NCI-H82 treated with DMSO at 0.1 percent for 48 hours (cell line): ENCODE measurements around the gene CTCF.

ENCODE experiments used
- DNase-seq: peaks from one replicate; lab custom pipeline; 2025; ENCODE audit not compliant: unreplicated experiment; lab: John Stamatoyannopoulos, UW

The CTCF gene

DNA sequence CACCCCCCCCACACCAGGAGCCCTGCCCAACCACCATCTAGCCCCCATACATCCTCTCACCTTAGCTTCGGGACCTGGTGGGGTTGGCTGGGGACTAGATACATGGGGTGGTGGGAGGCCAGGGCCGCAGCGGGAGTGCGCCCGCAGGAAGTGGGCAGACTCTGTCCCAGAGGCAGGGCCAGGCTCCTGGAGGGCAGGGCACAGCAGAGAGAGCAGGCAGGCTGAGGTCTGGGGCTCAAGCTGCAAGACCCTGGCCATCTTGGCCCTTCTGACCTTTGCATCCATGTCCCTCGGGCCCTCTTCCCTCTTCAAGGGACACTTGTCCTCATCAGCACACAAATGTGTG lies 101.5 kb downstream of the CTCF start:
- DNase-seq, result no peak

DNA sequence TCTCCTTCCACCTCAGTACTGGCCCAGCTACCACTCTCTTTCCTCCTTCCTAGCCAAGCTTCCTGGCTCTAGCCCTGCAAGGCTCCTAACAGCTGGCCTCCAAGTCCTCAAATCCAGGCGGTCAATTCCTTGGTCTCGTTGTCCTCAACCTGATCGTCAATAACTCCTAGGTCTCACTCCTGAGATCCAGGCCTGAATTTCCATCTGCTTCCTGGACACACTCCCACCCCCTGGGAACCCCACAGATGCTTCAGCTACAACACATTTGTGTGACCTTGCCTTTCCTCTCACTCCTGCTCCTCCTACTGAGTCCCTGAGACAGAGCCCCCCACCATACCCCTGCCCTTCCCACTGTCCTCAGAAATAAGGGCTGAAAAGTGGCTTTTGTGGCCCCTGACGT lies 101.9 kb downstream of the CTCF start:
- no peak for DNase-seq

- DNase-seq, result no peak
Measured at GRCh38 chr16:67664871-67665270, 102.5 kb downstream of the CTCF start.

DNA sequence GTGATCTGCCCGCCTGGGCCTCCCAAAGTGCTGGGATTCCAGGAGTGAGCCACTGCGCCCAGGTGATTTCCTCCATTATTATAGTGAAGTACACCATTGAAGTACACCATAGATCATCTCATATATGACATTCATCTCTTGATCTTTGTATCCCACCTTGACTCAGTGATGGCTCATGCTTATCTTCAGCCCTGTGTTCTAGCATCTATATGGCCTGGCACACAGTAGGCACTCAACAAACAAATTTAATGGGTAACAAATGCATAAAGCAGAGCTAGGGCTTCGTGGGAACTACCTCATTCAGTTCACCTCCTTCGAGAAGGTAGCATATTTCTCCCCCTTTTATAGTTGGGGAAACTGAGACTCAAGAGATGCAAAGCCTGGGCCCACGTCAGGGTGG lies 103.3 kb downstream of the CTCF start:
- no peak for DNase-seq

- no peak for DNase-seq
Measured at GRCh38 chr16:67666032-67666551, 103.8 kb downstream of the CTCF start.

DNA sequence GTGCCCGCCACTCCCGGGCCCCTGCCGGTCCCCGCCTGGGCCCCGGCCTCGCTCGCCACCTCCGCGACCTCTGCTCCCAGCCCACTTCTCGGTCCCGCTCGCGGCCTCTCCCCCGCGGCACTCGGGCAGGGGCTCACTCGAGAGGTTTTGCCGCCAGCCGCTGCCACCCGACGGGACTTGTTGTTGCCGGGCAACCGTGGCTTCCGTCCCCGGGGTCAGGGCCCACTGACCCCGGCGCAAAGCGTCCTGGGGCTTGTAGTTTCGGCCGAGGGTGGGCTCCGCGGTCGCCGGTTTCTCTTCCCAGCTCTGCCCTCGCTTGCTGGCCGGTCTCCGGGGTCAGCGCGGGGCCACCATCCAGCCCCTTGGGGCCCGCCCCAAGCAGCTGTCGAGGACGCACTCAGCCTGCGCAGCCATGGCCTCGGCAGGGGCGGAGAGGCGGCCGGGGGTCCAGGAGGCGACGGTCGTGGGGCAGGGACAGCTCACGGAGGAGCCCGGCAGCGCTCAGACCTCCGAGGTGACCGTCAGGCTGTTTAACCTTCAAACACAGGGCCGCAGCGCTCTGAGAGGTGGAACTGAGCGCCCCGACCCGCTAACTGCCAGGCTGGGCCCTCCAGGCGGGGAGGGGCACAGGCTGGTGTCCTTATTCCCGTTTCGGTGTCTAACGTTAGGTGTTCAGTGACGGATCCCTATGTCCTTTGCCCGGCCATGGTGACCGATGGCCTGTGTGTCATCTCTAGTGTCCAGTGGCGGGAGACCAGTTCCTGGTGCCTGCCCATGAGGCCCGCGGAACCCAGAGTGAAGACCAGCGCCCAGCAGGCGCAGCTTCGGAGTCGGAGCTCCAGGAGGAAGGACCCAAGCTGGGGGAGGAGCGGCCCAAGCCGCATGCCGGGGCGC lies 104.5 kb downstream of the CTCF start, which contains the start of the genes C16orf86 and ENKD1:
Gene C16orf86, plus strand, starts transcription at position 256 of the 894 bp plus-strand sequence. Its CDS starts 157 bp downstream, at position 413.
Gene ENKD1, minus strand, starts transcription at position 192 of the 894 bp plus-strand sequence. CDS start 308 bp downstream, outside the sequence.
- DNase-seq, result peak; percentile 31

DNA sequence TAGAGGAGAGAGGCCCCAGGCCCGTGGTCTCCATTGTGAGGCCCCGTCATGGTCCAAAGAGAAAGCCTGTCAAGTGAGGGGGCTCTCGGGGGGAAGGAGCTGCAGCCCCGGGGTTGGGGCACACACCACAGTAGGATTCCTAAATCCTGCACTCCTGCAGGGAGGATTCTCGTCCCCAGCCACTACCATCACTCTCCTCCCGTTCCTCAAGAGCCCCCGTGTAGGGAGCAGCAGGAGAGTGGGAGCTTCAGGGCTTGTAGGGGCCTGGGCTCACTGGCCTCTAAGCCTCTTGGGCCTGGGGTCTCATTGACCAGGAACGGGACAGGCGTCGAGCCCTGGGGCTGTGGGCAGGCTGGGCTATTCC lies 105.1 kb downstream of the CTCF start:
- DNase-seq, result no peak

DNA sequence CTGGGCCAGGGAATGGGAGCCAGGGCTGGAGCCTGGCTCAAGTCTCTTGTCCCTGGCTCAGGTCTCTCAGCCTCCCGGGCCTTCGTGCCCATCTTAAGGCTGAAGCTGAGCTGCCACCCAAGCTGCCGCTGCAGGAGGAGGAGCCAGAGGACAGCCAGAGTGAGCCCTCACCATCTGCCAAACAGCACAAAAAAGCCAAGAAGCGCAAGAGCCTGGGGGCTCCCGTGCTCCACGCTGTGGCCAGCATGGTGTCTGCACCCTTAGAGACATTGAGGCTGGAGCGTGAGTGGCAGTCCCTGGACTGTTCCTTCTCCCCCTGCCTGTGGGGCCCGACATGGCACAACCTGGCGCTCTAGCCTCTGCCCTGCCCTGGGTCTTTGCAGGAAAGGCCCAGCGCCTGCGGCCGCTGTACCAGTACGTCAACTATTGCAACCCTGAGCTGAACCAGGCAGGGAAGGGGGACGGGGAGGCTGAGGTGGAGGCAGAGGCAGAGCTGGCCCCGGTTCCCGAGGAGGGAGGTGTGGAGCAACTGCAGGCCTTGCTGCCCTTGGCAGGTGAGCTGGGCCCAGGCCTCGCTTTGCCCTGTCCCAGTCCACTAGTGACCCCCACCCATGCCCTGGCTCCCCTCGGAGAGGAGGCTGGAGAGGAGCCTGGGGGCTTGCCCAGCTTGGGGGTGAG lies 105.6 kb downstream of the CTCF start:
- peak; percentile 88 for DNase-seq

DNA sequence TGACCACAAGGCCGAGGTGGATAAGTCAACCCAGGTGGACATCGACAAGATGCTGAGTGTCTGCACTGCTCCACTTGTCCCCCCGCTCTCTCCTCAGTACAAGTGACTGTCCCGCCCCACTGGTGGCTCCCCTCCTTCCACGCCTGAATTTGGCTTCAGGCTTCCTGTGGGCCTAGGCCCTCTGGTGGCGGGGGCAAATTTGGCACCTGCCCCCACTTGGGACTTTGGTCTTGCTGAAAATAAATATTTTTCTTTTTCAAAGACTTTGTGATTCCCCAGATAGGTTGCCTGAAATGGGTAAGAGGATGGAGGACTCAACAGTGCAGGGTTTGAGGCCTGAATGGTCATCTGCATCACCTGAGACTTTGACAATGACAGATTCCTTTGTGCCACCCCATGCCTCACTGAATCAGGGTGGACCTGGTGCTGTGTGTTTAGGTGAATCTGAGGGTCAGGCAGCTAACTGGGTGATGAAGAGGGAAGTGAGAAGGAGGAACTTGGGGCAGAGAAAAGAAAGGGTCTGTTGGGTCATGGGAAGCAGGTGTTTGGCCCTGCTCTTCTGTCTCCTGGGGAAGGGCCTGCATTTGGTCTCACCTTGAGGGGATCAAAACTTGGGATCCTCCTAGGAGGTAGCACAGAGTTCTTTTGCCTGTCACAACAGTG lies 106.3 kb downstream of the CTCF start:
- no peak for DNase-seq

DNA sequence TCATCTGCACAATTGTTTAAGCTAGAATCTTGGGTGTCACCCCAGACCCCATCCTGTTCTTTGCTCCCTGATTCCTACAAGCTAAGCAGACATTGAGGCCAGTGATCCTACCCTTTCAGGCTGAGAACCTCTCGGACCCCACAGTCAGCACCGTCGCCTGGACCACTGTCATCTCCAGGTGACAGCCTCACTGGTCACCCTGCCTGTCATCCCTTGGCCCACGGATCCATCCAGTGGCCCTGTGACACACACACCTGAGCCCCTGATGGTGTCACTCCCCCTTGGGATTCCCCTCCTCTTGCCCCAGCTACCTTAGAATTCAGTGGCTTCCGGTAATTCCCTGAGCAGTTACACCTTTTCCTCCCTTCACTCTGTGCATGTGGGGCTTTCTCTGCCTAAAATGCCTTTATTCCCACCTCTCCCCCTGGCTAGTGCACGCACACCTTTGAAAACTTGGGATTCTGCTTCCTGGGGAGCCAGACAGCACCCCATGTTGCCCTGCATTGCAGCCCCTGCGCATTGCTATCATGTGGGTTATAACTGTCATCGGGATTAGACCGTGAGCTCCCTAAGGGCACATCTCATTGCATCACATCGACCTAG lies 107.3 kb downstream of the CTCF start:
- no peak for DNase-seq

DNA sequence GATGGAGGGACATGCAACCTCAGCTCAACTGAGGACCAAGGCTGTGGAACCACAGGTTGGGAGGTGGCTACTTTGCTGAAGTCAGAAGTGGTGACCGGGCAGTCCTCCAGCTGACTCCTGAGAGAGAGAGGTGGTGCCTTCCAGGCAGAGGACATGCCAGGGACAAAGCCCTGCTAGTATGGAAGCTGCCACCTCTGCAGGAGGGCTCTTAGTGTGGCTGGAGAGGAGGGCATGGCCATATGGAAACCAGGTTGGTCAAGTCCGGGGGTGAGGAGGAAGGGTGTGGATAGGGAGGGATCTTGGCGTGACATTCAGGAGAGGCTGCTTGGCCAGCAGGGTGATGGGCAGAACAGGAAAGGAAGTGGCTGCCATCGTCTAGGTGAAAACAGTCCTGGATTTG lies 110.0 kb downstream of the CTCF start:
- DNase-seq, result no peak

GRCh38 chr16:67672739-67673662 lies 110.7 kb downstream of the CTCF start:
- peak; percentile 2 for DNase-seq

DNA sequence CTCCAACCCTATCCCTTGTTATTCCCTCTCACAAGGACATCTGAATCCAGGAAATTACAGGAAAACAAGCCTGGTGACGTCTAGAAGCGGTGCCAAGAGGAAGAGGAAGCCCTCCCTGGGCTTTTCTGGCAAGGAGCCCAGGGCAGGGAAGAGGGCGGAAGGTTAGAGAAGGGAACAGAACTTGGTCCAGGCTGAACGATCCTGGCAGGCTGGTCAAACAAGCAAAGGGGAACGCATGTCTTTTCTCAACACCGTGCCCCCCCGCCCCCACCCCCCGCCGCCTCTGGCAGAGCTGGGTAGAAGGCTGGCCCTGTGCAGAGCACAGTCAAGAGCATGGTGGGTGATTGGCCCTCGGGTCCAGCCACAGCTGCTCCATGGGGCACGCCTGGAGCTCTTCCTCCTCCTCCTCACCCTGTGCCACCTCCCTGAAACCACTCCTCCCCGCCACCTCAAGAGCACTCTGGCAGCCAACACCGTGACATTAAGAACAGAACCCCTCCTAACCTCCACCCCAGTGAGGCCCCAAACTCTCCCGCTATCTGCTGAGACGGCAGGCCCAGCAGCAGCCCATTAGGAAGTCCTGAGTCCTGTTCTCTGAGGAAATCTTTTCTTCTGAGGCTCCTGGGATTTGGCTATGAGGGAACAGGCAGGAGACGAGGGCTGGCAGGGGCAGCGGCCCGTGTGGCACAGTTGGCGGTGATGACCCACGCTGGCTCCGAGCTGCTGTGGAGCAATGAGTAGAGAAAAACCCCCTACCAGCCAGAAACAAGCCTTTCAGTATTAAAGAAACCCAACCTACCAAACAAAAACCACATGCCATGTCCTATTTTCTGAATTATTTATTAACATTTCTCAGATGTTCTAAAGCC lies 111.6 kb downstream of the CTCF start:
- DNase-seq, result no peak

- no peak for DNase-seq
Measured at GRCh38 chr16:67674851-67675578, 112.7 kb downstream of the CTCF start.

- no peak for DNase-seq
Measured at GRCh38 chr16:67675579-67675935, 113.2 kb downstream of the CTCF start.

- no peak for DNase-seq
Measured at GRCh38 chr16:67675999-67676398, 113.7 kb downstream of the CTCF start.

- DNase-seq, result no peak
Measured at GRCh38 chr16:67676516-67676915, 114.2 kb downstream of the CTCF start.

DNA sequence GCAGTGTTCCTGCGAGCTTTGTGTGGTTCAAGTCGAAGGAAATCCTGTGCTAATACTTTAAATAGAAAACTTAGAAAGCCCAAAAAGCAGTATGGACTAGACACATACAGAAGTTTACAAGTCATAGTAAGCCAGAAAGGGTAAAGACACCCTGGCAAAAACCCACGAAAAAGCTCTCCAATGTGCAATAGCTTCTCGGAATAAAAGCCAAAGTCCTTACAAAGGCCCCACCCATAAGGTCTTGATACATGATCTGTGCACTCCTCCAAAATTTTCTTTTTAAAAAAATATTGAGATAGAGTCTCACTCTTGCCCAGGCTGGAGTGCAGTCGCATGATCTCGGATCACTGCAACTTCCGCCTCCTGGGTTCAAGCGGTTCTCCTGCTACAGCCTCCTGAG lies 114.6 kb downstream of the CTCF start:
- DNase-seq, result no peak

GRCh38 chr16:67677712-67678111 lies 115.4 kb downstream of the CTCF start:
- no peak for DNase-seq
